Stimulated activated CD8-positive, alpha-beta memory T cell treated with anti-CD3 and anti-CD28 coated beads, Interleukin-12 subunit alpha, Interleukin-12 subunit beta, amount 100 ng/mL, for 24 hours (primary cell): ENCODE results near the gene TECRL.

ENCODE experiments used
- DNase-seq: peaks from one replicate; pipeline ENCODE4 v3.0.0-alpha.2; 2020; ENCODE audit errors: extremely low read depth

TECRL gene

DNA sequence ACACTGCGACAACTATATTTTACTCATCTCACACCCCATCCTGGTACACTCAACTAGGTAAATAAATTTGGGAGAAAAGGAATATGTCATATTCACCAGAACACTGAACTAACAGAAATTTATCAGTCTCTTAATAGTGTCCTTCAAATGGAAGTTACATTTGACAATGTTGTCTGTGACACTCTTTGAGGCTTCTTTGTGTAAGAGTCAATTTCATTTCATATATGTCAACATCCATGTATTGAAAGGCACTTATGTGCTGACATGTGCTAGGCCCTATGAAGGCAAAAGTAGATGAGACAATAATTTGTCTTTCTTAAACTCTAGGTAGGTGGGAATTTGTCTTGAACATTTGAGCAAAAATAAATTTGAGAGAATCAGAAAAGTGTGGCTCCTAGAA, 82.0 kb downstream of the TECRL start:
- no peak for DNase-seq

- DNase-seq = no peak
Measured at GRCh38 chr4:64326507-64326906, 82.7 kb downstream of the TECRL start.

GRCh38 chr4:64306255-64306565, 103.0 kb downstream of the TECRL start:
- DNase-seq = no peak

GRCh38 chr4:64305565-64306254, 103.5 kb downstream of the TECRL start:
- DNase-seq = no peak

- no peak for DNase-seq
Measured at GRCh38 chr4:64272432-64272831, 136.8 kb downstream of the TECRL start.

DNA sequence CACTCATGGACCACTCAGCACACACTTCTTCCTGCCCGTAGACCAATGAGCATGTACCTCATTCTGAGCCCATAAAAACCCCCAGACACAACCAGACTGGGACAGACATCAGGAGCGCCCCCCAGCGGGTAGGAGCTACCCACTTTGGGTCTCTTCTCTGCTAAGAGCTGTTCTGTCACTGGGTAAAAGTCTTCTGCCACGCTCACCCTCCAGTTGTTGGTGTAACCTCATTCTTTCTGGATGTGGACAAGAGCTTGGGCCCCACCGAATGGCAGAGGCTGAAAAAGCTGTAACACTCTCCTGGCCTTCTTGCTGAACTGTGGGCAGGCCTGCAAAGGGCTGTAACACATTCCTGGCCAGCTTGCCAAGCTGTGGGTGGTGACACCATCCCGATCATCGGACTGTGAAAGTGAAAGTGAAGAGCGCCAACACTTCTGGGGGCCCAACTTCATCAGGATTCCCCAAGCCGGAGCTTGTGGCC, 137.6 kb downstream of the TECRL start:
- no peak for DNase-seq

- DNase-seq = no peak
Measured at GRCh38 chr4:64266669-64267068, 142.6 kb downstream of the TECRL start.

DNA sequence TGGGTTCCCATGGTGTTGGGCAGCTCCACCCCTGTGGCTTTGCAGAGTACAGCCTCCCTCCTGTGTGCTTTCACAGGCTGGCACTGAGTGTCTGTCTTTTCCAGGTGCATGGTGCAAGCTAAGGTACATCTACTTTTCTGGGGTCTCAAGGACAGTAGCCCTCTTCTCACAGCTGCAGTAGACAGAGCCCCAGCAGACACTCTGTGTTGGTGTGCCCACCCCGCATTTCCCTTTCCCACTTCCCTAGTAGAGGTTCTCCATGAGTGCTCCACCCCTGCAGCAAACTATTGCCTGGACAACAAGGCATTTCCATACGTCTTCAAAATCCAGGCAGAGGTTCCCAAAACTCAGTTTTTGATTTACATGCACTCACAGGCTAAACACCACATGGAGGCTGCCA, 143.0 kb downstream of the TECRL start:
- no peak for DNase-seq

DNA sequence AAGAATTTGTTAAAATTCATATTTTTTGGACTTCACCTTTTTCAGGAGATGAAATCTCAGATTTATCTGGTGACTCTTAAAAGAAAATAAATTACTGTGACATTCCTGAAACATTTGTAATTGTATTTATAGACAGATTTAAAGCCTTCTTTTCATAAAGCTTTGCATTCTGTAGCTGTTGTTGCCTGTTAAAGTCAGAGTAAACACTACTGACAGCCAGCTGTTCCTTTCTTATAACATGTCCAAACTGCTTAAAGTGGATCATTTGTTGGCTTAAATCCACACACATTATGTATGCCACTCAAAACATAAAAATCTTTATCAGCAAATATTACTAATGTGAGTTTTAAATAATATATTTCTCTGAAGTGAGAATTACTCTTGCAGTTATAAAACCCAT, 157.5 kb downstream of the TECRL start:
- no peak for DNase-seq

DNA sequence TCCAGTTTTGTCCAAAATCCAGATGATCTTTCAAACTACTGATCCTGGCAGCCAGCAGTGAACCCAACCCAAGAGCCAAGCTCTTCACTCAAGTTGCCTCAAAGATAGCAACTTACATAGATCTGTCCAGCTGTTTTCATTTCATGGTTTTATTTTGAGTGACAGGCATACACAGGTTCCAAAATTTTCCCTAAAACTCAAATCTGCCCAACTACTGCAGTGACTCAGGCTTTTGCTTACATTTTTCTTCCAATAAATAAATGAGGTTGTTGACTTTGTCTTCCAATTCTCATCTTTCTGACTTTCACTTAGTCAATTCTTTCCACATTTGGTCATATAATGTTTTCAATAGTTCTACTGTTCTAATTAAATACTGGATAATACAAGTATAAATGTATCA, 158.8 kb downstream of the TECRL start:
- no peak for DNase-seq

DNA sequence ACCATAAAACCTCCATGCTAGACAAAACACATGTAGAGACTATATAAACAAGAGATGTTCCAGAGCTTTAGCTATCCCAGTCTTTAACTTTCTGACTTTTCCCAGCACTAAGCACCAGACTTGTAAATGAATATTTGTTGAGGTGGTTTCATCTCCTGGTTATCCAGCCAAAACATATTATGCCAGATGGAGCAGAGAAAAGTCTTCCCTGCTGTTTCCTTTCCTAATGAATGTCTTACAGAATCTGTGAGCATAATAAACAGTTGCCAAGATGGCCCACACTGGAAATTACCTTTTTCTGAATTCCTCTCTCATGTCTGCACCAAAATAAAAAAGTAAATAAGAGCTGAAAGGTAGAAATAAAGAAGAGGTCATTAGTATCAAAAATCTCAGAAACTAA, 159.2 kb downstream of the TECRL start:
- DNase-seq = no peak

DNA sequence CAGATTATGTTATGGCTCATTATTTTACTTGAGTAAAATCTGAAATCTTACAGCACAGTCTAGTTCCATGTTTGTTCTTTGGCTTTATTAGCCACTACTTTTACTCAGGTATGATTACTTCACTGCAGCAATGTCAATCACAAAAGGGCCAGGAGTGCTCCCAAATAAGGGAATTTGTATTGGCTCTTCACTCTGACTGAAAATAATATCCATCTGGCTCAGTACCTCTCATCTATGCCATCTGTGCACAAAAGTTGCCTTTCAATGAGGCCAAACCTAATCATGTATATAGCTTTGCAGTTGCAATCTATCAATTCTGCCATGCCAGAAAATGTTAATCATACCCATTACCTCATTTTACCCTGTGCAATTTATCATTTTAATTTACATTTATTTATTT, 161.1 kb downstream of the TECRL start:
- no peak for DNase-seq

GRCh38 chr4:64230709-64231310, 178.4 kb downstream of the TECRL start:
- no peak for DNase-seq
